ENCODE data around the gene SORL1.

Gene SORL1

DNA sequence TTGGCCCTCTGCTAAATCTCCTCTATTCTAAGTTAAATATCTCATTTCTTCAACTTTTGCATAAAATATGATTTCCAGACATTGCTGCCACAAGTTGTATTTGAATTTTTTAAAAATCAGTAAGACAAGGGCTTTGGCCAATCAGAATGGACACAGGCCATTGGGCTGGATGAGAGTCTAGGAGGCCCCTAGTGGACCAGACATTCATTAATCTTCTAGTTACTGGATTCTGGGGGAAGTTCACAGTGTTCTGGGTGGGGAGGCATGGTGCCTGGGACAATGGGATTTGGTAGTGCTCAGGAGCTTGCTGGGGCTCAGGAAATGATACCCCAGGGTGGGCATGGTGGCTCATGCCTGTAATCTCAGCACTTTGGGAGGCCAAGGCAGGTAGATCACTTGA, 12.4 kb upstream of the SORL1 start:
- no peak for TF ChIP-seq POLR2A (IDR thresholded peaks at IDR 0.05; ENCODE audit: low read depth, low read length)
- DNase-seq (ENCODE audit: insufficient read length, low spot score) (no peak), FAIRE-seq (no peak)

DNA sequence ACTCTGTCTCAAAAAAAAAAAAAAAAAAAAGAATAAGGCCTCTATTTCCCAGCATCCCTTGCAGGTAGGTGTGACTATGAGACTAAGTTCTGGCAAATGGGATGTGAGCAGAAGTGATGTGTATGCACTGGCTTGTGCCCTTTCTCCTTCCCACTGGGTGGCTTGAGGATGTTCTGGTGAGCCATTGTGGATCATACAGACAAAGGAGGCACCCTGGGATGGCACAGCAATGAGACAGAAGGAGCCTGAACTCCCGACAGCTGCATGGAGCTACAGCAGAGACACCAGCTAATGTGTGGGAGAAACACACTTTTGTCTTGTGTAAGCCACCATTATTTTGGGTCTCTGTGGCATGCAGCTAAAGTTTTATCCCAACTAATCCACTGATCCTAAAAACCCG, 10.6 kb upstream of the SORL1 start:
- TF ChIP-seq POLR2A (IDR thresholded peaks at IDR 0.05; ENCODE audit: low read depth, low read length): no peak
- FAIRE-seq (no peak), DNase-seq (ENCODE audit: insufficient read length, low spot score) (no peak)

DNA sequence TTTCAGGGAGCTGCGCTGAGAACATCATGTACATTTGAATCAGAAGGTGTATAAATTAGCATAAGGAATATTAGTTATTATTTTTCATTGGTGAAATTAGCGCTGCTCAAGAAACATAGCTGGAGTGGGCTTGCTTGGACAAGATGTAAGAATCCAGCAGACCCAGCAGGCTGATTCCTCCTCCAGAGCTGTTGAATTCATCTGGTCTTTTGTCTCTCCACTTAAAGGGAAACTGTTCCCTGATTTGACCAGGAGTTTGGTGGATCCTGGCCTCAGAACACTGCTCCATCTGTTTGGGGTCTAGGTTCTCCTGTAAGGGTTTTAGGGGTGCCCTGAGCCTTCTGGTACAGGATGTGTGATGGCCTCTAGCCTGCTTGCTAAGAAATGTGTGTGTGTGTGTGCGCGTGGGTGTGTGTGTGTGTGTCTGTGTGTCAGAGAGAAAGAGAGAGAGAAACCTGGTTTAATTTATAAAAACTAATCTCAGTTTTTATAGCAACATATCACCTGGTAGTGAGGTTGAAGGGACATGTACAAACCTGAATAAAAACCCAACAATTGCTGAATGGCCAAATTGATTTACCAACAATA, 8.3 kb upstream of the SORL1 start:
- DNase-seq (ENCODE audit: insufficient read length, low spot score) (no peak), FAIRE-seq (no peak)
- no peak for TF ChIP-seq POLR2A (IDR thresholded peaks at IDR 0.05; ENCODE audit: low read depth, low read length)

DNA sequence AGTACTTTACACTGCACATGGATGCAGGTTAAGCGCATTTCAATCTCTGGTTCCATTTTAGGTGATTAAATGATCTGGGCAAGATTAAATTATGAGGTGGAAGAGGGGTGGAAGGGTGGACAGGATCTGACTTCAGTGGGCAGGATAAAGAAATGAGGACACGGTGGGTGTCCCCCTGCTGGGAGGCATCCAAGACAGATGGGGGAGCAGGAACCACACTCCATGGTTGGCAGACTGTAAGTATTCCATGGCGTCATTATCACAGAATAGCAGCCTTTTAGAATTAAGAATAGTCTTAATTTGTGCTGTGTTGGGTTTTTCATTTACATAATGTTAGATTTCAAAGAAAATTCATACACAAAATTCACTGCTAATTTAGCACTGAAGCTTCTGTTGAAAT, 7.6 kb upstream of the SORL1 start:
- no peak for TF ChIP-seq POLR2A (IDR thresholded peaks at IDR 0.05; ENCODE audit: low read depth, low read length)
- FAIRE-seq (no peak), DNase-seq (ENCODE audit: insufficient read length, low spot score) (no peak)

DNA sequence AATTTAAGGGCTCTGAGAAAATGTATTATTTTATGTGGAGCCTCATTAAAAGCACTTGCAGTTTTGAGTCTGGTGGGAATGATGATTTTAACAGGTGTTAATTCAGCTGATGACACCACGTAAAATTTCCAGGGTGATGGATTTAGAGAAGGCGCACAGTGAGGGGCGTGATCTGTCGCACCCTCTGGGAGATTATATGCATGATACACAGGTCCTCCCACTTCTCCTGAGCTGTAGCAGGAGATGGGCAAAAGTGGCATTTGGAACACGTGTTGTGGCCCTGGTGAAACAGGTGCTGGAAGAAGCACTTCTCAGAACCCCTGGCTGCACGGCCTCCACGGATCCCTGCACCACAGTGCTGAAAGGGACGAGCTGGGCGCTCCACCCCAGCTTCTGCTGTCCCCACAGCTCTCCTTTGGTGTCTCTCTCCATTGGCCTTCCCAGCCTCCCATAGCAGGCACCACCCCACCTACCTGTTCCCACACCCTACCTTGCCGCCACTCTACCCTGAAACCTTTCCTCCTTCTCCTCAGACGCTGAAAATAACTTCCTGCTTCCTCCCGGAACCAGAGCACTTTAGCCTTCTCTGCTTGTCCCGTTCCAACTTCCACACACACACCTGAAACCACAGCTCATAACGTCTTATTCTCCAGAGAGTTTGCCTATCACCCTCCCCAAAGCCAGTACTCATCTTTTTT, 6.9 kb upstream of the SORL1 start:
- no peak for TF ChIP-seq POLR2A (IDR thresholded peaks at IDR 0.05; ENCODE audit: low read depth, low read length)
- DNase-seq (ENCODE audit: insufficient read length, low spot score) (no peak), FAIRE-seq (no peak)

GRCh38 chr11:121446752-121447156, 5.4 kb upstream of the SORL1 start:
- TF ChIP-seq POLR2A (IDR thresholded peaks at IDR 0.05; ENCODE audit: low read depth, low read length): no peak
- no peak for FAIRE-seq
- no peak for DNase-seq (ENCODE audit: insufficient read length, low spot score)

GRCh38 chr11:121448011-121448410, 4.1 kb upstream of the SORL1 start:
- FAIRE-seq (no peak), DNase-seq (ENCODE audit: insufficient read length, low spot score) (no peak)
- TF ChIP-seq POLR2A (IDR thresholded peaks at IDR 0.05; ENCODE audit: low read depth, low read length): no peak

DNA sequence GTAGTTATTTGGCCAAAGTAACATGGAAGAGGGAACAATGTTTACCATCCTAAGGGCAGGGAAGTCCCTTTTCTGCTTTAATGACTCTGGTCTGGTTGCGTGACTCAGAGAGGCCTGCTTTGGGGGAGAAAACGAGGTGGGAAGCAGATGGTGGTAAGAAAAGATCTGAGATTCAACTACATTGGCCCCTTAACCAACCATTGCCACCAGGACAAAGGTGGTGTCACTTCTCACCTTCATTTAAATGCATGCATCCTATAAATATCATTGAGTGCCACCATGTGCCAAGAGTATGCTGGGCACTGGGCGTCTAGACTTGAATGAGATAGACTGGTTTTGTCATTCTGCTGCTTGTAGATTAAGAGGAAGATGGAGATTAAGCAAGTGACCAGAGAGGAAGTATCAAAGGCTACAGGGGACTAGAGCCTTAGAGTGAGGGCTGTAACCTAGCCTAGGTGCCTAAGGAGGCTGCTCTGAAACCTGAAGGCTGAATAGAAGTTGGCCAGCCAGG, 3.6 kb upstream of the SORL1 start:
- TF ChIP-seq POLR2A (IDR thresholded peaks at IDR 0.05; ENCODE audit: low read depth, low read length): no peak
- FAIRE-seq (no peak), DNase-seq (ENCODE audit: insufficient read length, low spot score) (no peak)

DNA sequence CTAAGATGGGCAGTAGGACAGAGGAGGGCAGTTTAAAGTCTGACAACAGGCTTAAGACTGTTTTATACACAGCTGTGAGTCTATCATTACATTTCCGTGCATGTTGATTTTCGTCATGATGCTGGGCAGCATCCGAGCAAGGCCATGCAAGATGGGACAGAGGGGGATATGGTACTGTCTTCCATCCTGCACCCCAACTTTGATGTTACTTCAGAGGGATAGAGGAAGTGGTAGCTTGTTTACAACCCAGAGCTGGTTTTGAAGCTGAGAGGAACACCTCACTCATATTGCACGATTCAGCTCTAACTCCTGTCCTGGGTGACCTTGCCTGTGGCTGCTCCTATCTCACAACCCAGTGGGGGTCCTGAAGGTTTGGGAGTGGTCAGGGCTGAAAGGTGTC, 3.0 kb upstream of the SORL1 start:
- no peak for FAIRE-seq
- no peak for TF ChIP-seq POLR2A (IDR thresholded peaks at IDR 0.05; ENCODE audit: low read depth, low read length)
- DNase-seq (ENCODE audit: insufficient read length, low spot score): no peak

GRCh38 chr11:121449626-121450025, 2.5 kb upstream of the SORL1 start:
- FAIRE-seq: no peak
- no peak for TF ChIP-seq POLR2A (IDR thresholded peaks at IDR 0.05; ENCODE audit: low read depth, low read length)
- no peak for DNase-seq (ENCODE audit: insufficient read length, low spot score)

GRCh38 chr11:121450401-121450800, 1.7 kb upstream of the SORL1 start:
- TF ChIP-seq POLR2A (IDR thresholded peaks at IDR 0.05; ENCODE audit: low read depth, low read length): no peak
- DNase-seq (ENCODE audit: insufficient read length, low spot score): no peak
- FAIRE-seq: no peak

- DNase-seq (ENCODE audit: insufficient read length, low spot score) (no peak), FAIRE-seq (no peak)
- TF ChIP-seq POLR2A (IDR thresholded peaks at IDR 0.05; ENCODE audit: low read depth, low read length): no peak
These were observed 732 bp upstream of the SORL1 start for GRCh38 chr11:121451178-121451985.

DNA sequence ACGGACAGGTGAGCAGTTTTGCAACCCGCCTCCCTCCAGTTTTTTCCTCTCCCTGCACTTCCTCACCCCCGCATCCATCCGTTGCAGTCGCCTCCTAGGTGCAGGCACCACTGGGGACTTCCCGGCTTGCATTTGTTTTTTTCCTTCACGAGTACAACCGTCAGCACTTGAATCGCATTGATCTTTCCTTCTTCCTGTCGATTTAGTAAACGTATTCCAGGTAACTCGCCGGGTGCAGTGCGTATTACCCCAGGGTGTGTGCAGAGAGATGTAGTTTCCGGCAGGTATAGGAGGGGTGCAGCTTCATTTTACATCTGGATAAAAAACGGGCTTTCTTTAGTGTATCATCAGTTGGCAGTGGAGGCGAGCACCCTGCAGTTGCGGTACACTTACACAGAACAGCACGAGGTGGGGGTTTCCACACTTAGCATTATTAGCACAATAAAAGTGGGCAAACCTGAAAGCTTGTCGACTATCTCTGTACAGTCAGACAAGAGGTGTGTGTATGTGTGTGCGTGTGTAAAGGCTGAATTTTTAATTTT, 566 bp downstream of the SORL1 start, which contains the start of gene SORL1-AS1:
Gene SORL1-AS1 (minus strand): TSS at position 359 of the 542 bp plus-strand sequence.
- TF ChIP-seq POLR2A (IDR thresholded peaks at IDR 0.05; ENCODE audit: low read depth, low read length): no peak
- no peak for FAIRE-seq
- no peak for DNase-seq (ENCODE audit: insufficient read length, low spot score)
